Endothelial cell (in vitro differentiated cells): ENCODE results near the gene MORF4L2. TPM values are rescaled to one million over a fixed set of nuclear protein-coding genes. Genes with fewer than 3 reads are reported as not detected.
A peak's percentile ranks its signal among the peaks of the same experiment; 100 is the strongest.
"Not testable (repeated sequence)": the region's sequence is repeated elsewhere in the genome, so short reads cannot be mapped to it uniquely, and the experiment has no call there.

ENCODE experiments used
- DNase-seq: peaks from one replicate; pipeline ENCODE4 v3.0.0; 2021; ENCODE audit warnings: low spot score
- H3K27ac Mint-ChIP-seq: one replicate; pipeline ENCODE4 v1.8.0; 2021; ENCODE audit warnings: mixed read lengths, inconsistent platforms; ENCODE audit not compliant: unreplicated experiment
- H3K27me3 Mint-ChIP-seq: one replicate; pipeline ENCODE4 v1.8.0; 2021; ENCODE audit warnings: mild to moderate bottlenecking, moderate library complexity, mixed read lengths, inconsistent platforms; ENCODE audit not compliant: unreplicated experiment
- H3K36me3 Mint-ChIP-seq: one replicate; pipeline ENCODE4 v1.8.0; 2021; ENCODE audit warnings: mild to moderate bottlenecking, low read depth, mixed read lengths, inconsistent platforms; ENCODE audit not compliant: unreplicated experiment
- H3K4me1 Mint-ChIP-seq: one replicate; pipeline ENCODE4 v1.8.0; 2021; ENCODE audit warnings: mild to moderate bottlenecking, mixed read lengths, inconsistent platforms; ENCODE audit not compliant: unreplicated experiment
- H3K4me3 Mint-ChIP-seq: one replicate; pipeline ENCODE4 v1.8.0; 2021; ENCODE audit warnings: mild to moderate bottlenecking, mixed read lengths, inconsistent platforms; ENCODE audit not compliant: unreplicated experiment
- H3K9me3 Mint-ChIP-seq: one replicate; pipeline ENCODE4 v1.8.0; 2021; ENCODE audit warnings: mixed read lengths, inconsistent platforms; ENCODE audit not compliant: unreplicated experiment
- total RNA-seq: library from RNA; stranded (reverse); fragmentation: NEBNext Ultra II Directional; extraction: Animal tissue kit (Norgen Biotek cat#: 25700); gene quantifications from one replicate; pipeline ENCODE4 v1.2.1, GENCODE V29; 2021; ENCODE audit not compliant: unreplicated experiment
- TF ChIP-seq, protein P1 (sequence below): fragments of 200-600 bp; sonication (generic); IDR thresholded peaks from one replicate; pipeline ENCODE4 v1.5.0; 2021; ENCODE audit warnings: antibody characterized with exemption; ENCODE audit not compliant: unreplicated experiment

MORF4L2 gene
- total RNA-seq, 1 donor from 2014 or later, result 362 TPM

DNA sequence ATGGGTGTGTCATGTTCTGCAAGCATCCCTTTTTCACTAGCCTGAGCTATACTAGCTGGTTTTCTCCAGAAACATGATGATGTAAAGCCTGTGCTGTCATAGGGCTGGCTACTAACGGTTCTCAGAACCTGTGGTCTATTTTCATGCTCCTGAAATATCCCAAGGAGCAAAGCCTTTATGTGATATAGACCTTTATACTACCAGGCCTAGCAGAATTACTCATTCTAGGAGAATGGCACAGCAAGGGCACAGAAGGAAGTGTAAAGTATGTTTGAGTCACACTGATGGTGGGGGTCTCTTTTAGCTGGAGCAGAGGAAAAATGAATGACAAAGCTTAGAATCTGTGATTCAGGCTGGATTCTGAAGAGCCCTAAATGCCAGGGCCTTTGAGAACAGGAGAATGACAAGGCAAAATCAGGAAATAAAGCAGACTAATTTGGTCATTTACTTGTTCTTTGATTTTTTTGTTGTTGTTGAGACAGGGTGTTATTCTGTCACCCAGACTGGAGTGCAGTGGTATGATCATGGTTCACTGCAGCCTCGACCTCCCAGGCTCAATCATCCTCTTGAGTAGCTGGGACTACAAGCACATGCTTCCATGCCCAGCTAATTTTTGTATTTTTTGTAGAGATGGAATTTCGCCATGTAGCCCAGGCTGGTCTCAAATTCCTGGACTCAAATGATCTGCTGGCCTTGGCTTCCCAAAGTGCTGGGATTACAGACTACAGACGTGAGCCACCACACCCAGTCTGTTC, 45.9 kb downstream of the MORF4L2 start:
- DNase-seq, result no peak
- H3K27ac Mint-ChIP-seq, result no peak overlapping the region
- H3K4me3 Mint-ChIP-seq, result no peak overlapping the region
- no peaks in the 10 kb centered on the region for H3K4me1 Mint-ChIP-seq
- no peaks in the 10 kb centered on the region for H3K27me3 Mint-ChIP-seq
- TF ChIP-seq, protein P1, sequence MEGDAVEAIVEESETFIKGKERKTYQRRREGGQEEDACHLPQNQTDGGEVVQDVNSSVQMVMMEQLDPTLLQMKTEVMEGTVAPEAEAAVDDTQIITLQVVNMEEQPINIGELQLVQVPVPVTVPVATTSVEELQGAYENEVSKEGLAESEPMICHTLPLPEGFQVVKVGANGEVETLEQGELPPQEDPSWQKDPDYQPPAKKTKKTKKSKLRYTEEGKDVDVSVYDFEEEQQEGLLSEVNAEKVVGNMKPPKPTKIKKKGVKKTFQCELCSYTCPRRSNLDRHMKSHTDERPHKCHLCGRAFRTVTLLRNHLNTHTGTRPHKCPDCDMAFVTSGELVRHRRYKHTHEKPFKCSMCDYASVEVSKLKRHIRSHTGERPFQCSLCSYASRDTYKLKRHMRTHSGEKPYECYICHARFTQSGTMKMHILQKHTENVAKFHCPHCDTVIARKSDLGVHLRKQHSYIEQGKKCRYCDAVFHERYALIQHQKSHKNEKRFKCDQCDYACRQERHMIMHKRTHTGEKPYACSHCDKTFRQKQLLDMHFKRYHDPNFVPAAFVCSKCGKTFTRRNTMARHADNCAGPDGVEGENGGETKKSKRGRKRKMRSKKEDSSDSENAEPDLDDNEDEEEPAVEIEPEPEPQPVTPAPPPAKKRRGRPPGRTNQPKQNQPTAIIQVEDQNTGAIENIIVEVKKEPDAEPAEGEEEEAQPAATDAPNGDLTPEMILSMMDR, result no peak
- H3K36me3 Mint-ChIP-seq, result no peaks in the 10 kb centered on the region
- H3K9me3 Mint-ChIP-seq, result no peaks in the 10 kb centered on the region

DNA sequence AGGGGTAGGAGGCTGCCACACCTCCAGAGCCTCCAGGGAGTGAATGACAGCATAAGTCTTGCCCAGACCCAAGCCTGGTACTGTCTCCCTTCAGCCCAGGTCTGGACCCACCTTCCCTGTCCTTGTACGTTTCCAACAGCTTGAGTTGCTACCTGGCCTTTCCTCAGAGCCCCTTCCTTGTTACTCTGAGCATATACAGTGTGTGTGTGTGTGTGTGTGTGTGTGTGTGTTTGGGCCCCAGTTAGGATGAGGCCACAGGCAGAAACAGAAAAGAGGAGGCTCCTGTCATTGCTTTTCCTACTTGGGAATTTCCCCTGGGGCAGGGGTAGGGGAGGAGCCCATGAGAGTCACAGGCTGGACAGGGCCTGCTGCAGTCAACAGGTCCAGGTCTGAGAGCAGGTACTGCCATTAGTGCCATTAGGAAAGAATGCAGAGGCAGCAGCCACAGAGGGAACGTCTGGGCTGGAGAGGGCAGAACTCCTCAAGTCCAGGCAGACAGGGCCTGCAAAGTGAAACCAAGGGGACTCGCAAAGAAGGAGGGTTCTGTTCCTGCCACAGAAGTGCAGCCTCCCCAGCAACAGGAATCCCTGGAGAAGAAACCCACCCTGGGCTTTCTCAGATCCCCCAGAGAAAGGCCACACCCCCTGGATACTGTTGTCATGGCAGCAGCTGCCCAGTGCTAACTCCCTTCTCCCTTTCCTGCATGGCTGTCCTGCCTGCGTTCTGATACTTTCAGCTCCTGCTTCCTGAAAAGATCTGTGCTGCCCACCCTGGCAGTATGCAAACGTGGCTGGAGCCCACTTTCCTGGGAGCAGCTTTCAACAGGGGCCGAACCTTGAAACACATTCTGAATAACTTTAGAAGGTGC, 47.8 kb downstream of the MORF4L2 start:
- H3K36me3 Mint-ChIP-seq, H3K27me3 Mint-ChIP-seq, H3K4me1 Mint-ChIP-seq, H3K9me3 Mint-ChIP-seq, H3K4me3 Mint-ChIP-seq, H3K27ac Mint-ChIP-seq: not testable (repeated sequence)
- peak; percentile 38 for DNase-seq

DNA sequence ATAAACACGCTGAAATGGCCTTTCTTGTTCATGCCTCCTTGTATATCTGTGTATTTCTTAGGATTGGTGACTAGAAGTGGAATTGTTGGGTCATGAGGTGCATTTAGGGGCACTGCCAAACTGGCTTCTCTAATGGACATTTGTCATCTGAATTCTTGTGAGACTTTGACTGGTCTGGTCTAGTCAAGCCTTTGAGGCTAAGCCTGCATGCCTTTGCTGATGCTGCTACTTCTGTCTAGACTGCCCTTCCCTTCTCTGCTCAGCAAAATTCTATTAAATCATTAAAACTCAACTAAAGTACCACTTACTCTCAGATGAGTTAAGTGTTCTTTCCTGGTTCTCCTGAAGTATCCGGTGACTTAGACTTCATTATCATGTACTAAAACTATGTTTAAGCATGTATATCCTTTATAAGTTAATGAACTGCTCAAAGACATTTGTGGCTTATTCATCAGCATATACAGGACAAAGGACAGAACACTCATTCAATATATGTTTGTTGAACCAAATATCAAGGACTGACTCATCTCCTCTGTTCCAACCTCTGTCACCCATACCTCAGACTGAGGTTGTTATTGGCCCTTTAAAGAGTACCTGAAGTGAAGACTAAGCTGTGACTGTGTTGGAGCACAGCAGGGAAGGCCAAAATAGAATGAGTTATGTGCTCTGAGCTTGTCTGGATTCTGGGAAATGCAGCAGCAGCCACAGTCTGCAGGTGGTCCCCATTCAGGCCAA, 48.7 kb downstream of the MORF4L2 start:
- DNase-seq, result no peak

DNA sequence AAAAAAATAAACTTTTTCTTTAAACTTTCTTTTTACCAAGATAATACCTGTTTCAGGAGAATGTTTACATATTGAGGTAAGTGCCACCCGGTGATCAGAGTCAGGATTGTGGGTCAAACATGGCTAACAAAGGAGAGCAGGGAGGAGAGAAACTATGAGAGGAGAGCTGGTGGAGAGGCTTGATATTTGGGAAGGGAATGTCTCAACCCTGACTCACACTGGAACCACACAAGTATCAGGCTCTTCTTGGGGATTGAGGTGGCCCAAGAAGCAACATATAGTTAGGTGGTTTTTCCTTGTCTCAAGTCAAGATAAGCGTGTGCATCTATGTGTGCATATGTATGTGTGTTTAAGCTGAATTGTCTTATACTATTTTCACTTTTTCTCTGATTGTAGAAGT, 51.1 kb downstream of the MORF4L2 start:
- no peak for DNase-seq
- no peak overlapping the region for H3K4me3 Mint-ChIP-seq
- no peaks in the 10 kb centered on the region for H3K36me3 Mint-ChIP-seq
- no peak overlapping the region for H3K27ac Mint-ChIP-seq
- no peaks in the 10 kb centered on the region for H3K4me1 Mint-ChIP-seq
- H3K9me3 Mint-ChIP-seq, result no peaks in the 10 kb centered on the region
- H3K27me3 Mint-ChIP-seq, result no peaks in the 10 kb centered on the region
- TF ChIP-seq, protein P1, result no peak

More for the DNA sequence above, 48.7 kb downstream of the MORF4L2 start:
- TF ChIP-seq, protein P1, result no peak
- no peak overlapping the region for H3K27ac Mint-ChIP-seq
- no peaks in the 10 kb centered on the region for H3K9me3 Mint-ChIP-seq
- no peaks in the 10 kb centered on the region for H3K4me1 Mint-ChIP-seq
- no peaks in the 10 kb centered on the region for H3K27me3 Mint-ChIP-seq
- H3K36me3 Mint-ChIP-seq, result no peaks in the 10 kb centered on the region
- H3K4me3 Mint-ChIP-seq, result no peak overlapping the region

DNA sequence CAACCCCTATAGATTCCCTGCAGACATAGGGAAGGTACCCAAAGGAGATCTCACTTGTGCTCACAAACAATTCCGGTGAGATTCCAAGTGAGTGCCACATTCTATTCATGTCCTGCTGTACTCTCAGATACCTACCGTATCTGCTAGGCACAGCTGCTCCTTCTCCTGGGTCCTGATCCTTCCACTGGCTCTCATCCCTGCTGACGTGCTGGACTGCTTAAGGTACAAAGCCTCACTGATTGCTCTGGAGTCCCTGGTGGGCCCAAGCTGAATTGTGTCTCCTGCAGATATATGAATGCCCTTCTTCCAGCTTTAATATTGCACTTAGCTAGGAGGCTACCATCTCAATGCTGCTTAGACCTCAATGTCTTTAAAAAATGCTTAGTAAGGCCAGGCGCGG, 55.4 kb downstream of the MORF4L2 start:
- no peaks in the 10 kb centered on the region for H3K27me3 Mint-ChIP-seq
- H3K27ac Mint-ChIP-seq, result no peak overlapping the region
- DNase-seq, result no peak
- H3K36me3 Mint-ChIP-seq, result no peaks in the 10 kb centered on the region
- peaks cover 5% of the 10 kb centered on the region for H3K4me1 Mint-ChIP-seq
- TF ChIP-seq, protein P1, result no peak
- no peaks in the 10 kb centered on the region for H3K9me3 Mint-ChIP-seq
- H3K4me3 Mint-ChIP-seq, result no peak overlapping the region
